Measurements from ENCODE around the gene DOCK6.

The DOCK6 gene

DNA sequence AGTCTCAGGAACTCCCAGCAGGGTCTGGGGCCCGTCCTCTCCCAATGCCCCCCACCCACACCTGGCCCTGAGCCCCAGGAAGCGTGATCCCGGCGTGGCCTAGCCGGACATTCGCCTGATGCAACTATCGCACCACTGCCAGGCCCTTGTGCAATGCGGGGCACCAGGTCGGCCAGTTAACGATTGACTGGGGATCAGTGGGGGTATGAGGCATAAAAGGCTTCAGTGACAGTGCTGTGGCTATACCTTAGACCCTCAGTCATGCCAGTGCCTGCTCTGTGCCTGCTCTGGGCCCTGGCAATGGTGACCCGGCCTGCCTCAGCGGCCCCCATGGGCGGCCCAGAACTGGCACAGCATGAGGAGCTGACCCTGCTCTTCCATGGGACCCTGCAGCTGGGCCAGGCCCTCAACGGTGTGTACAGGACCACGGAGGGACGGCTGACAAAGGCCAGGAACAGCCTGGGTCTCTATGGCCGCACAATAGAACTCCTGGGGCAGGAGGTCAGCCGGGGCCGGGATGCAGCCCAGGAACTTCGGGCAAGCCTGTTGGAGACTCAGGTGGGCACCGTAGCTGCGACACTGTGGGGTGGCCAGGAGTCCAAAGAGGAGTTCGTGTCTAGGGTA lies 22.8 kb downstream of the DOCK6 start, which contains the start of gene ANGPTL8:
Gene ANGPTL8 (plus strand): TSS at position 243 of the 624 bp plus-strand sequence. CDS start 19 bp downstream, at position 262.
- ChIA-PET CTCF (no interaction called here), POLR2A (no interaction called here)
- DNase-seq (ENCODE audit: extremely low spot score) = no peak
- TF ChIP-seq HDGF (IDR thresholded peaks at IDR 0.05; ENCODE audit: borderline replicate concordance) (no peak), LEF1 (IDR thresholded peaks at IDR 0.05; ENCODE audit: borderline replicate concordance) (no peak), FOXA1 (IDR thresholded peaks at IDR 0.05) (no peak), SP1 (IDR thresholded peaks at IDR 0.05) (no peak), BHLHE40 (IDR thresholded peaks at IDR 0.05; ENCODE audit: borderline replicate concordance) (no peak), NFRKB (IDR thresholded peaks at IDR 0.05) (no peak), L3MBTL2 (conservative IDR thresholded peaks at IDR 0.05) (no peak), SUZ12 (IDR thresholded peaks at IDR 0.05) (no peak), FOXK2 (IDR thresholded peaks at IDR 0.05) (no peak)
- TF ChIP-seq, protein P1, sequence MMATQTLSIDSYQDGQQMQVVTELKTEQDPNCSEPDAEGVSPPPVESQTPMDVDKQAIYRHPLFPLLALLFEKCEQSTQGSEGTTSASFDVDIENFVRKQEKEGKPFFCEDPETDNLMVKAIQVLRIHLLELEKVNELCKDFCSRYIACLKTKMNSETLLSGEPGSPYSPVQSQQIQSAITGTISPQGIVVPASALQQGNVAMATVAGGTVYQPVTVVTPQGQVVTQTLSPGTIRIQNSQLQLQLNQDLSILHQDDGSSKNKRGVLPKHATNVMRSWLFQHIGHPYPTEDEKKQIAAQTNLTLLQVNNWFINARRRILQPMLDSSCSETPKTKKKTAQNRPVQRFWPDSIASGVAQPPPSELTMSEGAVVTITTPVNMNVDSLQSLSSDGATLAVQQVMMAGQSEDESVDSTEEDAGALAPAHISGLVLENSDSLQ (IDR thresholded peaks at IDR 0.05) = no peak

DNA sequence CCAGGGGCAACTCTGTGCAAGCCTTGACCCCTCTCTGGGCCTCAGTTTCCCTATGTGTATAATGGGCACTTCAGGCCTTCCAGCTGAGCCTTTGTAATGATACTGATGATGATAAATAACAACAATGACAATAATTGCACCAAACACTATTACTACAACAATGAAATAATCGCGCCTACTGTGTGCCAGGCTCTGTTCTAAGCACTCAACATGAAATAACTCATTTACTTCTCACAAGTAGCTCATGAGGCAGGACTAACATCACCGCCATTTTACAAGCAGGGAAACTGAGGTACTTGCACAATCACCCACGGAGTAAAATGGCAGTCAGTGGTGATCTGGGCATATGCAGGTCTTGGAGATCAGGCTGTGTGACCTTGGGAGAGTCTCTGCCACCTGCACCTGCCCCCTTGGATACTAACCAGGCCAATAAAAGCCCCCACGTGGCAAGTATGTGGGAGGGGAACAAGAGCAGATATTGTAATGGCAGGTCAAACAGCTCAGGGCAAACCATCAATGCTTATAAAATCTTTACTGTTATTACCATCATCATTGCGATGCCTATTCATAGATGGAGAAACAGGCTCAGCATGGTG lies 23.4 kb downstream of the DOCK6 start:
- DNase-seq (ENCODE audit: extremely low spot score) = no peak
- CTCF ChIA-PET = no interaction called here
- no peak for TF ChIP-seq ARNT (IDR thresholded peaks at IDR 0.05)
- TF ChIP-seq NFRKB (IDR thresholded peaks at IDR 0.05) = no peak
- no peak for TF ChIP-seq SUZ12 (IDR thresholded peaks at IDR 0.05)
- POLR2A ChIA-PET = no interaction called here

DNA sequence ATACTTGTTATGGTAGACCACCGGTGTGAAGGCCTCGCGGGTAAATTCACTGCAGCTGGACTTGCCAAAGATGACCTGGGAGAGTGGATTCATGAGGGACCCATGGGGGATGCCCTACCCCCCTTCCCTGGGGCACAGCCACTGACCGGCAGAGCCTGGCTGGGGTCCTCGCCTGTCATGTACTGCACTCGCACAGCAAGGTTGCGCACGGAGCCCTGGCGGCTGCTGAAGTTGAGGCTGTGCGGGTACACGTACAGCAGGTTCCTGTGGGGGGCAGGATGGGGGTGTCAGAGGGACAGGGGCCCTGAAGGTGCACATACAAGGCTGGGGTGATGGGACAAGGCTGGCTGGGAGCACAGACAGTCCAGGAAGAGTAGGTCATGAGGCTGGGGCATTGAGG lies 24.3 kb downstream of the DOCK6 start:
- no peak for TF ChIP-seq BHLHE40 (IDR thresholded peaks at IDR 0.05; ENCODE audit: borderline replicate concordance)
- TF ChIP-seq ELF4 (IDR thresholded peaks at IDR 0.05) = no peak
- no peak for TF ChIP-seq HDGF (IDR thresholded peaks at IDR 0.05; ENCODE audit: borderline replicate concordance)
- no peak for TF ChIP-seq ZNF384 (IDR thresholded peaks at IDR 0.05)
- no peak for TF ChIP-seq FOXK2 (IDR thresholded peaks at IDR 0.05)
- no peak for TF ChIP-seq SP1 (IDR thresholded peaks at IDR 0.05)
- TF ChIP-seq FOXA1 (IDR thresholded peaks at IDR 0.05) = no peak
- TF ChIP-seq SUZ12 (IDR thresholded peaks at IDR 0.05) = no peak
- DNase-seq (ENCODE audit: extremely low spot score) = no peak
- ChIA-PET CTCF (no interaction called here), POLR2A (no interaction called here)

DNA sequence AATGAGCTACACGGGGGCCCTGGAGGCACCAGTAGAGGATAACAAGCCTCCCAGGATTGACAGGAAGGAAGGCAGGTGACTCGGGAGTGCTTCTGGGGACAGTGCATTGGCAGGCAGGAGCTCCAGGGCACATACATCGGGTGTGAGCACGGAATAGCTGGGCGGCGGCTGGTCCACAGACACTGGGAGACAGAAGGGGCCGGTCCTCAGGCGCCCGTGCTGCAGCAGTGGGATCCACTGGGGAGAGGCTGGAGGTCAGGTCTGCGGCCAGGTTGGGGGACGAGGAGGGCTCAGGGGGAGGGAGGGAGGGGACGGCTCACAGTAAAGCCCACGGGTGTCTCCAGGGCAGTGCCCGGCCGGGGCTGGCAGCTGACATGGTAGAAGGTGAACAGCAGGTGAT lies 25.0 kb downstream of the DOCK6 start:
- TF ChIP-seq TARDBP (IDR thresholded peaks at IDR 0.05) = no peak
- TF ChIP-seq SP1 (IDR thresholded peaks at IDR 0.05) = no peak
- no peak for TF ChIP-seq HDGF (IDR thresholded peaks at IDR 0.05; ENCODE audit: borderline replicate concordance)
- no peak for TF ChIP-seq L3MBTL2 (conservative IDR thresholded peaks at IDR 0.05)
- TF ChIP-seq NFRKB (IDR thresholded peaks at IDR 0.05) = no peak
- no peak for TF ChIP-seq FOXM1 (IDR thresholded peaks at IDR 0.05; ENCODE audit: borderline replicate concordance)
- no peak for TF ChIP-seq ZNF384 (IDR thresholded peaks at IDR 0.05)
- no peak for TF ChIP-seq SUZ12 (IDR thresholded peaks at IDR 0.05)
- no peak for TF ChIP-seq LEF1 (IDR thresholded peaks at IDR 0.05; ENCODE audit: borderline replicate concordance)
- no peak for TF ChIP-seq ARNT (IDR thresholded peaks at IDR 0.05)
- DNase-seq (ENCODE audit: extremely low spot score) = no peak
- POLR2A ChIA-PET = no interaction called here
- CTCF ChIA-PET = no interaction called here

DNA sequence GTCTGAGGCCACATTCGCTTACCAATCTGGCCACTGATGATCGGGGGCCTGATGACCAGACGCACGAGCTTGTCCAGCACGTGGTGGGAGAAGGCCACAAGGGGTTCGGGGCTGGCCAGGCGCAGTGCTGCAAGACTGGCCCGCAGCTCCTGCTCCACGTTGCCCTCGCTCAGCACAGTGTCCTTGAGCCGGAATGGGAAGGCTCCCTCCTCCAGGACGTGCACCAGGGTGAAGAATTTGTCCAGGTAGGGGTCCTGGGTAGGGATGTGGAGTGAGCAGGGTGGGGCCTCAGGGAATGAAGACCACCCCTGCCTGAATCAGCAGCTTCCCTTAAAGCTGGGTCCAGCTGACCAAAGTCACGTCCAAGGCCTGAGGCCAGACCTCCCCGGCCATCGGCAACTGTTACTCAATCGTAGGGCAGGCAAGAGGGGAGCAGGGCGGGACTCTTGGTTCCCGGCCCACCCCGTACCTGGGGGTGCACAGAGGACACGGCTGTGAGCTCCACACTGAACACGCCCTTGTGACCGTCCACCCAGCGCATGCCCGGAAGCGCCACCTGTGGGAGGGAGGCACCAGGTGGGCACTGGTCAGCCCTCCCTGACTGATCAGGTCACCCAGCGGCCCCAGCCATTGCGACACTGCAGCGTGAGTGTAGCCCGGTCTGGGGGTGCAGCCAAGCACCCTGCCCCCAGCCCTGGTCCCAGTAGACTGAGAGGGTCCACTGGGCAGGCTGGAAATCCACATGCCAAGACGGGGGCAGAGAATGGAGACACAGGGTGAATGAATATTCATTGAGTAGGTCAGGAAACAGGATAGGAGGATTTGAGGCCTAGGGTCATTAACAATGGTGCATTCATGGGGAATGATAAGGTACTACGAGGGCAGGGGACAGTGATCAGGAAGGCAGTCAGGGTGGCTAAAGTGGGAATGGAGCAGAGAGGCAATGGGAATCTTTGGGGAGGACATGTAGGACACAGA lies 25.7 kb downstream of the DOCK6 start:
- ChIA-PET CTCF (no interaction called here), POLR2A (no interaction called here)
- no peak for TF ChIP-seq FOXM1 (IDR thresholded peaks at IDR 0.05; ENCODE audit: borderline replicate concordance)
- no peak for TF ChIP-seq LEF1 (IDR thresholded peaks at IDR 0.05; ENCODE audit: borderline replicate concordance)
- TF ChIP-seq TARDBP (IDR thresholded peaks at IDR 0.05) = no peak
- TF ChIP-seq FOXA1 (IDR thresholded peaks at IDR 0.05) = no peak
- no peak for TF ChIP-seq FOXK2 (IDR thresholded peaks at IDR 0.05)
- TF ChIP-seq ARNT (IDR thresholded peaks at IDR 0.05) = no peak
- DNase-seq (ENCODE audit: extremely low spot score) = no peak

DNA sequence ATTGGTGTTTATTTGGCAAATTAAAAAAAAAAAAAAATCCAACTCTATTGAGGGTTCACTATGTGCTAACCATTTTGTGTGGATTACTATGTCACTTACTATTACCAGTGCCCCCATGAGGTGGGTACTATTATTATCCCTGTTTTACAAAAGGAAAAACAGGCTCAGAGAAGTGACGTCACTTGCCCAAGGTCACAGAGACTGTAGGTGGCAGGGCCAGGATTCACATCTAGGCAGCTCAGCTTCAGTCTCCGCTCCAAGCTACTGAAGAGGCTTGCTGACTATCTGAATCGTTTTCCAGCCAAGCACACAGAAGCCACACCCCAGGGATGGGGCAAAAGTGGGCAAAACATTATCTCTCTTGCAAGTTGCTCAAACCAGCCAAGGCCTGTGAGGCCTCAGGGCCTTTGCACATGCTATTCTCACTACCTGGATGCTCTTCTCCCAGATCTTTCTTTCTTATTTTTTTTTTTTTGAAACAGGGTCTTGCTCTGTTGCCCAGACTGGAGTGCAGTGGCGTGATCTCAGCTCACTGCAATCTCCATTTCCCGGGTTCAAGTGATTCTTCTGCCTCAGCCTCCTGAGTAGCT lies 27.7 kb downstream of the DOCK6 start:
- TF ChIP-seq CTBP1 (IDR thresholded peaks at IDR 0.05; ENCODE audit: borderline replicate concordance) (no peak), ZNF384 (IDR thresholded peaks at IDR 0.05) (no peak), ELF4 (IDR thresholded peaks at IDR 0.05) (no peak), HDGF (IDR thresholded peaks at IDR 0.05; ENCODE audit: borderline replicate concordance) (no peak), SP1 (IDR thresholded peaks at IDR 0.05) (no peak), L3MBTL2 (conservative IDR thresholded peaks at IDR 0.05) (no peak), LEF1 (IDR thresholded peaks at IDR 0.05; ENCODE audit: borderline replicate concordance) (no peak), SUZ12 (IDR thresholded peaks at IDR 0.05) (no peak), FOXM1 (IDR thresholded peaks at IDR 0.05; ENCODE audit: borderline replicate concordance) (no peak), NFRKB (IDR thresholded peaks at IDR 0.05) (no peak), TARDBP (IDR thresholded peaks at IDR 0.05) (no peak), BHLHE40 (IDR thresholded peaks at IDR 0.05; ENCODE audit: borderline replicate concordance) (no peak), FOXK2 (IDR thresholded peaks at IDR 0.05) (no peak), ARNT (IDR thresholded peaks at IDR 0.05) (no peak)
- TF ChIP-seq, protein P1 (IDR thresholded peaks at IDR 0.05) = no peak
- DNase-seq (ENCODE audit: extremely low spot score) = no peak
- ChIA-PET CTCF (no interaction called here), POLR2A (no interaction called here)

Data from HEK293T (cell line).